MCF 10A (cell line): ENCODE results near the gene ZSCAN20. TPM values are rescaled to one million over a fixed set of nuclear protein-coding genes. Genes with fewer than 3 reads are reported as not detected.

Experiments
- BruUV-seq: library from RNA; stranded (reverse); fragments of 400-500 nt; replicated peaks from 2 replicates; lab custom pipeline; 2021; lab: Mats Ljungman, UMichigan
- CTCF ChIA-PET: fragments of 300-600 bp; sonication (Branson Sonifier 250); formaldehyde crosslinking; extraction: SDS; loops from one replicate; lab custom pipeline; 2021; ENCODE audit warnings: antibody characterized with exemption, inconsistent platforms; lab: Yijun Ruan, JAX
- POLR2A ChIA-PET: fragments of 300-600, 350-650 bp; sonication (Branson Sonifier 250); formaldehyde crosslinking; extraction: SDS; loops from one replicate; lab custom pipeline; 2020; ENCODE audit warnings: antibody characterized with exemption, inconsistent platforms; lab: Yijun Ruan, JAX
- DNase-seq: peaks from one replicate; pipeline ENCODE4 v3.0.0-alpha.2; 2018; ENCODE audit not compliant: unreplicated experiment
- H3K27ac Mint-ChIP-seq: one replicate; pipeline ENCODE4 v1.8.0; 2022; ENCODE audit warnings: mild to moderate bottlenecking, low read depth, mixed read lengths; ENCODE audit not compliant: unreplicated experiment
- H3K27me3 Mint-ChIP-seq: one replicate; pipeline ENCODE4 v1.8.0; 2022; ENCODE audit warnings: mixed read lengths; ENCODE audit not compliant: insufficient read depth, unreplicated experiment
- H3K36me3 Mint-ChIP-seq: one replicate; pipeline ENCODE4 v1.8.0; 2022; ENCODE audit warnings: mild to moderate bottlenecking, moderate library complexity, mixed read lengths; ENCODE audit not compliant: insufficient read depth, unreplicated experiment
- H3K4me1 Mint-ChIP-seq: one replicate; pipeline ENCODE4 v1.8.0; 2022; ENCODE audit warnings: mixed read lengths; ENCODE audit not compliant: insufficient read depth, unreplicated experiment
- H3K4me3 Mint-ChIP-seq: one replicate; pipeline ENCODE4 v1.8.0; 2022; ENCODE audit warnings: mild to moderate bottlenecking, moderate library complexity, mixed read lengths; ENCODE audit not compliant: unreplicated experiment
- H3K9me3 Mint-ChIP-seq: one replicate; pipeline ENCODE4 v1.8.0; 2022; ENCODE audit warnings: mixed read lengths; ENCODE audit not compliant: unreplicated experiment
- CTCF ChIP-seq: fragments of 200-600 bp; IDR thresholded peaks from one replicate; pipeline ENCODE4 v1.8.0; 2022; ENCODE audit warnings: antibody characterized with exemption, mild to moderate bottlenecking; ENCODE audit not compliant: unreplicated experiment
- intact Hi-C: fragments of 100-400 bp; cut with micrococcal nuclease; formaldehyde crosslinking; loops from 2 replicates; pipeline ENCODE4 v1.14.1; 2022
- total RNA-seq: library from RNA; stranded (reverse); gene quantifications from 2 replicates; pipeline ENCODE4 v1.2.3, GENCODE V29; 2022

The ZSCAN20 gene
- total RNA-seq, 1 experiment from 2014 or later: 5.1 TPM

- ChIA-PET CTCF (no interaction called here), POLR2A (interaction anchor here (0.9 kb wide), 1 partner anchor 9 kb away, joined by 3 read pairs; no protein-coding TSS in a partner anchor)
- H3K4me1 Mint-ChIP-seq: peaks cover 13% of the 10 kb centered on the region
- DNase-seq: no peak
- H3K27me3 Mint-ChIP-seq: no peaks in the 10 kb centered on the region
- H3K9me3 Mint-ChIP-seq: no peaks in the 10 kb centered on the region
- BruUV-seq: no TSS peak
- no peak for TF ChIP-seq CTCF
- H3K4me3 Mint-ChIP-seq: no peak overlapping the region
- intact Hi-C loops: no loop called here
- H3K27ac Mint-ChIP-seq: no peak overlapping the region
- no peaks in the 10 kb centered on the region for H3K36me3 Mint-ChIP-seq
Observed at GRCh38 chr1:33443705-33444180, 28.7 kb upstream of the ZSCAN20 start.

DNA sequence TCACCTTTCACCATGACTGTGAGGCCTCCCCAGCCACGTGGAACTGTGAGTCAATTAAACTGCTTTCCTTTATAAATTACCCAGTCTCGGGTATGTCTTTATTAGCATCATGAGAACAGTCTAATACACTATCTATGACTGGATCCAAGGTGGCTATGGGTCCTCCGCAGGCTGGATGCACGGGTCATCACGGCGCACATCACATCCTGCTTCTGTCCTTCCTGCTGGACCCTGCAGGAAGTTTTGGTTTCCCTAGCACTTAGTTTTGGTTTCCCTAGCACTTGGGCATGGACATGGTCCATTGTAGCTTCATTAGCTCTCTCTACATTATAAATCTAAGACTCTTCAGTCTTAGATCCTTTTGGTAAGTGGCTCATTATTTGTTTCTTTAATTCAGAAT is 27.3 kb upstream of the ZSCAN20 start:
- no peak overlapping the region for H3K27ac Mint-ChIP-seq
- no peaks in the 10 kb centered on the region for H3K27me3 Mint-ChIP-seq
- POLR2A ChIA-PET: no interaction called here
- CTCF ChIA-PET: interaction anchor here (0.5 to 1.8 kb wide), 3 partner anchors 10 to 150 kb away, joined by 3 to 5 read pairs (median 3); no protein-coding TSS in a partner anchor
- H3K9me3 Mint-ChIP-seq: no peaks in the 10 kb centered on the region
- no peak for TF ChIP-seq CTCF
- no peak for DNase-seq
- no peak overlapping the region for H3K4me3 Mint-ChIP-seq
- no peaks in the 10 kb centered on the region for H3K36me3 Mint-ChIP-seq
- peaks cover 13% of the 10 kb centered on the region for H3K4me1 Mint-ChIP-seq
- intact Hi-C loops: no loop called here
- no TSS peak for BruUV-seq

DNA sequence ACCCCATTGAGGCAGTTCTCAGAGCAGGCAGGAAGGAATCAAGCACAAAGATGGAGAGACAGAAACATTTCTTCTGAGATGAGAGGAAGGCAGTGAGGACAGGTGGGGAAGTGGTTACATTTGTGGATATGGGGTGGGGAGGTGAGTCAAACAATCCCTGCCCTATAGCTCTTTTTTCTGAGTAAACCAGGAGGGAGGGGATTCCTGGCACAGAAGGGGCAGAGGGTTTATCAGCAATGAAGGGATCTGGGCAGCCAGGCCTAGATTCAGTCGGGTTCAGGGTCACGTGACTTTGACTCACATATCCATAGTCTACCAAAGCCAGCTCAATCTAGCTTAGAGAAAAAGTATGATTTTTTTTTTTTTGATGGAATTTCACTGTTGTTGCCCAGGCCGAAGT is 25.9 kb upstream of the ZSCAN20 start:
- ChIA-PET CTCF (interaction anchor here (0.6 to 1.7 kb wide), 6 partner anchors 8 to 77 kb away, joined by 3 to 8 read pairs (median 4); no protein-coding TSS in a partner anchor), POLR2A (interaction anchor here (0.5 to 0.7 kb wide), 2 partner anchors 66 to 111 kb away, joined by 3 read pairs; no protein-coding TSS in a partner anchor)
- intact Hi-C loops: no loop called here
- no peak overlapping the region for H3K27ac Mint-ChIP-seq
- no peak overlapping the region for H3K4me3 Mint-ChIP-seq
- DNase-seq: no peak
- no TSS peak for BruUV-seq
- H3K36me3 Mint-ChIP-seq: no peaks in the 10 kb centered on the region
- TF ChIP-seq CTCF: no peak
- H3K27me3 Mint-ChIP-seq: no peaks in the 10 kb centered on the region
- H3K4me1 Mint-ChIP-seq: peaks cover 13% of the 10 kb centered on the region
- H3K9me3 Mint-ChIP-seq: no peaks in the 10 kb centered on the region

GRCh38 chr1:33454646-33455282 is 17.7 kb upstream of the ZSCAN20 start:
- ChIA-PET CTCF (interaction anchor here (0.5 to 9.1 kb wide), 27 partner anchors 9 to 1015 kb away, joined by 3 to 82 read pairs (median 4); partner anchors contain the start of gene ZSCAN20), POLR2A (interaction anchor here (0.6 to 1.9 kb wide), 3 partner anchors 14 to 158 kb away, joined by 3 to 6 read pairs (median 3); no protein-coding TSS in a partner anchor)
- Mint-ChIP-seq H3K27ac (no peak overlapping the region), H3K27me3 (no peaks in the 10 kb centered on the region), H3K36me3 (no peaks in the 10 kb centered on the region), H3K4me3 (no peak overlapping the region), H3K9me3 (no peaks in the 10 kb centered on the region), H3K4me1 (peaks cover 30% of the 10 kb centered on the region)
- intact Hi-C loops: loop anchor here (1.0 to 5.0 kb wide), 4 partner anchors 72 to 357 kb away; no protein-coding TSS in a partner anchor
- no peak for TF ChIP-seq CTCF
- DNase-seq: no peak
- no TSS peak for BruUV-seq
